ENCODE data around the gene OR51B2.
"Not testable (repeated sequence)": the region's sequence is repeated elsewhere in the genome, so short reads cannot be mapped to it uniquely, and the experiment has no call there.

The OR51B2 gene

DNA sequence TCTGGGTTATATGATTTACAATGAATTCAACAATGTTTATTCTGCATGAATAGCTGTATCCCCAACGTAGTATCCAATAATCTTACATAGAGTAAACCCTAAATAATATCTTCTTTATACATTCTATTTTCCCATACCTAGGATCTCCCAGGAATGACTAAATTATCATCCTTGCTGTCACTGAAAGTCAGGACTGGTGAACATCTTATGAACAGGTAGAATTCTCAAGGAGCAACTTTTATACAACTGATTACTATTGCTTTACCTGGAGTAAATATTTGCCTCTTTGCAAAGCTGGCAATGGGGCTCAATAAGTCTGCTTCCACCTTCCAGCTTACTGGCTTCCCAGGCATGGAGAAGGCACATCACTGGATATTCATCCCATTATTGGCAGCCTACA, 27.1 kb upstream of the OR51B2 start, which contains the start of gene OR51B6:
Gene OR51B6, plus strand, starts transcription at position 301 of the 400 bp plus-strand sequence. Its CDS starts 0 bp downstream, at position 301.
- H3K4me3 ChIP-seq (ENCODE audit: low read length in 2 of 2): no peak within 1 kb of the TSS
- no peaks in the 10 kb centered on the region for H3K4me1 ChIP-seq (ENCODE audit: control insufficient read depth in 2 of 2, insufficient read depth in 2 of 2, low read length in 2 of 2)
- no peak within 1 kb of the TSS for H3K27ac ChIP-seq (ENCODE audit: low read depth in 2 of 2, low read length in 2 of 2)
- no peaks in the 10 kb centered on the region for H3K36me3 ChIP-seq (ENCODE audit: control insufficient read depth in 2 of 2, insufficient read depth in 2 of 2, low read length in 2 of 2)
- no peaks in the 10 kb centered on the region for H3K9me3 ChIP-seq (ENCODE audit: control insufficient read depth in 2 of 2, low read length in 2 of 2)
- no peak within 1 kb of the TSS for H3K9ac ChIP-seq (ENCODE audit: low read depth in 1 of 2, low read length in 2 of 2)
- no peaks in the 10 kb centered on the region for H3K27me3 ChIP-seq (ENCODE audit: control insufficient read depth in 2 of 2, insufficient read depth in 2 of 2, low read length in 2 of 2)

DNA sequence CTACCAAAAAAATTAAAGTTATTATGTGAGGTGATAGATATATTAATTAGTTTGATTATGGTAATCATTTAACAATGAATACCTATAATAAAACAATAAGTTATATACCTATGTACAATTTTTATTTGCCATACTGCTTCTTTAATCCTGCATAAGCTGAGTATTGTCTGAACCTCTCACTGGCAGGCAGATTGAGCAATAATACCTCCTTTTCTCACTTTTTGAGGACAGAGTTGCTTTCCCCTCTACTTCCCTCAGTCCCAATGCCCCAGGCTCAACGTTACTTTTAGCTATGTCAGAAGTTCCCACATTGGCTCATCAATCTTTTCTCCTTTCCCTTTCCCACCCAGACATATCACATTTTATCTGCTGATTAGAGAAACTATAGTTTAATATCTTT, 25.5 kb upstream of the OR51B2 start:
- Histone ChIP-seq H3K27ac (ENCODE audit: low read depth in 2 of 2, low read length in 2 of 2) (no peak overlapping the region), H3K4me3 (ENCODE audit: low read length in 2 of 2) (no peak overlapping the region), H3K4me1 (ENCODE audit: control insufficient read depth in 2 of 2, insufficient read depth in 2 of 2, low read length in 2 of 2) (no peaks in the 10 kb centered on the region), H3K9me3 (ENCODE audit: control insufficient read depth in 2 of 2, low read length in 2 of 2) (no peaks in the 10 kb centered on the region), H3K27me3 (ENCODE audit: control insufficient read depth in 2 of 2, insufficient read depth in 2 of 2, low read length in 2 of 2) (no peaks in the 10 kb centered on the region), H3K36me3 (ENCODE audit: control insufficient read depth in 2 of 2, insufficient read depth in 2 of 2, low read length in 2 of 2) (no peaks in the 10 kb centered on the region), H3K9ac (ENCODE audit: low read depth in 1 of 2, low read length in 2 of 2) (no peak overlapping the region)

GRCh38 chr11:5348551-5349194, 24.6 kb upstream of the OR51B2 start:
- no peak overlapping the region for H3K27ac ChIP-seq (ENCODE audit: low read depth in 2 of 2, low read length in 2 of 2)
- no peaks in the 10 kb centered on the region for H3K9me3 ChIP-seq (ENCODE audit: control insufficient read depth in 2 of 2, low read length in 2 of 2)
- H3K4me3 ChIP-seq (ENCODE audit: low read length in 2 of 2): no peak overlapping the region
- H3K27me3 ChIP-seq (ENCODE audit: control insufficient read depth in 2 of 2, insufficient read depth in 2 of 2, low read length in 2 of 2): no peaks in the 10 kb centered on the region
- H3K36me3 ChIP-seq (ENCODE audit: control insufficient read depth in 2 of 2, insufficient read depth in 2 of 2, low read length in 2 of 2): no peaks in the 10 kb centered on the region
- no peaks in the 10 kb centered on the region for H3K4me1 ChIP-seq (ENCODE audit: control insufficient read depth in 2 of 2, insufficient read depth in 2 of 2, low read length in 2 of 2)
- H3K9ac ChIP-seq (ENCODE audit: low read depth in 1 of 2, low read length in 2 of 2): no peak overlapping the region

DNA sequence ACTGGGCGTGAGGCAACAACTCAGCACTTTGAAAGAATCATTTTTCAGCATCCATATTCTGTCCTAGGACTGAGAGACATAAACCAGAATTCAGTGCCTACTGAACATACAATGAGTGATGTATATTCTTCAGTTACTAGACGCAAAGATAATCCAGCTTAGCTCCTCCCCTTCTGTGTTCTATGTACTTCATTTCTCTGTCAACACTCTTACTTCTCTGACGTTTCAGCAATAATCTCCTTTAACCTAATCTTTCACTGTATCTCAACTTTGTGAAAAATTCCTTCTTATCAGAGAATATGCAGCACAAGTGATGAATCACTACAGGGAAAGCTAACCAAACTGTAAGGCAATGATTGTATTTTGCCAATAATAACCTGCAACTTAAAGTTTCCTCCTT, 21.7 kb upstream of the OR51B2 start:
- no peaks in the 10 kb centered on the region for H3K27me3 ChIP-seq (ENCODE audit: control insufficient read depth in 2 of 2, insufficient read depth in 2 of 2, low read length in 2 of 2)
- no peak overlapping the region for H3K27ac ChIP-seq (ENCODE audit: low read depth in 2 of 2, low read length in 2 of 2)
- no peaks in the 10 kb centered on the region for H3K36me3 ChIP-seq (ENCODE audit: control insufficient read depth in 2 of 2, insufficient read depth in 2 of 2, low read length in 2 of 2)
- H3K9ac ChIP-seq (ENCODE audit: low read depth in 1 of 2, low read length in 2 of 2): no peak overlapping the region
- H3K4me1 ChIP-seq (ENCODE audit: control insufficient read depth in 2 of 2, insufficient read depth in 2 of 2, low read length in 2 of 2): no peaks in the 10 kb centered on the region
- H3K9me3 ChIP-seq (ENCODE audit: control insufficient read depth in 2 of 2, low read length in 2 of 2): no peaks in the 10 kb centered on the region
- no peak overlapping the region for H3K4me3 ChIP-seq (ENCODE audit: low read length in 2 of 2)

- H3K4me1 ChIP-seq (ENCODE audit: control insufficient read depth in 2 of 2, insufficient read depth in 2 of 2, low read length in 2 of 2): no peaks in the 10 kb centered on the region
- H3K36me3 ChIP-seq (ENCODE audit: control insufficient read depth in 2 of 2, insufficient read depth in 2 of 2, low read length in 2 of 2): no peaks in the 10 kb centered on the region
- H3K9me3 ChIP-seq (ENCODE audit: control insufficient read depth in 2 of 2, low read length in 2 of 2): no peaks in the 10 kb centered on the region
- no peak within 1 kb of the TSS for H3K27ac ChIP-seq (ENCODE audit: low read depth in 2 of 2, low read length in 2 of 2)
- H3K9ac ChIP-seq (ENCODE audit: low read depth in 1 of 2, low read length in 2 of 2): no peak within 1 kb of the TSS
- H3K4me3 ChIP-seq (ENCODE audit: low read length in 2 of 2): no peak within 1 kb of the TSS
- no peaks in the 10 kb centered on the region for H3K27me3 ChIP-seq (ENCODE audit: control insufficient read depth in 2 of 2, insufficient read depth in 2 of 2, low read length in 2 of 2)
Measured at GRCh38 chr11:5343474-5344335, 19.6 kb upstream of the OR51B2 start, which contains the start of gene OR51B5. OR51B5 (minus strand) TSS chr11:5343524; CDS start chr11:5343524, 0 bp downstream.

GRCh38 chr11:5339771-5340322, 15.8 kb upstream of the OR51B2 start:
- H3K36me3 ChIP-seq (ENCODE audit: control insufficient read depth in 2 of 2, insufficient read depth in 2 of 2, low read length in 2 of 2): no peaks in the 10 kb centered on the region
- no peaks in the 10 kb centered on the region for H3K9me3 ChIP-seq (ENCODE audit: control insufficient read depth in 2 of 2, low read length in 2 of 2)
- H3K9ac ChIP-seq (ENCODE audit: low read depth in 1 of 2, low read length in 2 of 2): no peak overlapping the region
- no peak overlapping the region for H3K4me3 ChIP-seq (ENCODE audit: low read length in 2 of 2)
- no peaks in the 10 kb centered on the region for H3K27me3 ChIP-seq (ENCODE audit: control insufficient read depth in 2 of 2, insufficient read depth in 2 of 2, low read length in 2 of 2)
- H3K4me1 ChIP-seq (ENCODE audit: control insufficient read depth in 2 of 2, insufficient read depth in 2 of 2, low read length in 2 of 2): no peaks in the 10 kb centered on the region
- H3K27ac ChIP-seq (ENCODE audit: low read depth in 2 of 2, low read length in 2 of 2): no peak overlapping the region

GRCh38 chr11:5337253-5337652, 13.2 kb upstream of the OR51B2 start:
- H3K36me3 ChIP-seq (ENCODE audit: control insufficient read depth in 2 of 2, insufficient read depth in 2 of 2, low read length in 2 of 2); H3K27ac ChIP-seq (ENCODE audit: low read depth in 2 of 2, low read length in 2 of 2); H3K4me1 ChIP-seq (ENCODE audit: control insufficient read depth in 2 of 2, insufficient read depth in 2 of 2, low read length in 2 of 2): not testable (repeated sequence)

DNA sequence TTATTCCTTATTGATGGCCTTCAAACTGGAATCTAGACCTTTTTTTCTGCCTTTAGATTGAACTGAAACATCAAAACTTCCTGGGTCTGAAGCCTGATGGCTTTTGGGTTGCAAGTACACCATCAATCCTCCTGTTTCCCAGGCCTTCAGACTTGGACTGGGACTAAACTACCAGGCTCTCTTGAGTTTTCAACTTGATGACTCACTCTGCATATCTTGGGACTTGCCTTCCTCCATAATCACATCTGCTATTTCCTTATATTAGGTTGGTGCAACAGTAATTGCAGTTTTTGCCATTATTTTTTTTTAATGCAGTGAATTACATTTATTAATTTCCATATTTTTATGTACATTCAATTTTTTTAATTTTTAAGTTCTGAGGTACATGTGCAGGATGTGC, 12.2 kb upstream of the OR51B2 start:
- no peaks in the 10 kb centered on the region for H3K36me3 ChIP-seq (ENCODE audit: control insufficient read depth in 2 of 2, insufficient read depth in 2 of 2, low read length in 2 of 2)
- no peaks in the 10 kb centered on the region for H3K27me3 ChIP-seq (ENCODE audit: control insufficient read depth in 2 of 2, insufficient read depth in 2 of 2, low read length in 2 of 2)
- no peak overlapping the region for H3K4me3 ChIP-seq (ENCODE audit: low read length in 2 of 2)
- no peaks in the 10 kb centered on the region for H3K9me3 ChIP-seq (ENCODE audit: control insufficient read depth in 2 of 2, low read length in 2 of 2)
- H3K9ac ChIP-seq (ENCODE audit: low read depth in 1 of 2, low read length in 2 of 2): no peak overlapping the region
- no peaks in the 10 kb centered on the region for H3K4me1 ChIP-seq (ENCODE audit: control insufficient read depth in 2 of 2, insufficient read depth in 2 of 2, low read length in 2 of 2)
- H3K27ac ChIP-seq (ENCODE audit: low read depth in 2 of 2, low read length in 2 of 2): no peak overlapping the region

More at GRCh38 chr11:5337253-5337652, 13.2 kb upstream of the OR51B2 start:
- not testable (repeated sequence) for H3K9me3 ChIP-seq (ENCODE audit: control insufficient read depth in 2 of 2, low read length in 2 of 2); H3K4me3 ChIP-seq (ENCODE audit: low read length in 2 of 2); H3K9ac ChIP-seq (ENCODE audit: low read depth in 1 of 2, low read length in 2 of 2); H3K27me3 ChIP-seq (ENCODE audit: control insufficient read depth in 2 of 2, insufficient read depth in 2 of 2, low read length in 2 of 2)

DNA sequence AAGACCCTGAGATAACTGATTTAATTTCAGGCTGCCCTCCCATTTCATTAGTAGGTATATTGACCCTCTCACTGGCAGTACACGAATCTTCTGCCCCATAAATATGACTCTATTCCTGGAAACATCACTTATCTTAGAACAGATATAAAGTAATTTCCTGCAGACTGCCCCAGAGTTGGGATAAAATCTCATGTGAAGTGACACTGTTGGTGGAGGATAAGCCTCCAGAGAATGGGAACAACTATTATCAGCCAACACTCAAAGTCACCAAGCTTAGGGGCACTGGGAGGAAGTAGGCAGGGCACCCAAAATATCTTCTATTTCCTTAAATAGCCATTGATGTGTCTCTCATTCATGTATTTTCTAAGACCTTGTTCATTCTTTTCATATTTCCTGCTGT, 11.1 kb upstream of the OR51B2 start:
- H3K9ac ChIP-seq (ENCODE audit: low read depth in 1 of 2, low read length in 2 of 2): no peak overlapping the region
- H3K36me3 ChIP-seq (ENCODE audit: control insufficient read depth in 2 of 2, insufficient read depth in 2 of 2, low read length in 2 of 2): no peaks in the 10 kb centered on the region
- H3K27ac ChIP-seq (ENCODE audit: low read depth in 2 of 2, low read length in 2 of 2): no peak overlapping the region
- H3K4me3 ChIP-seq (ENCODE audit: low read length in 2 of 2): no peak overlapping the region
- H3K4me1 ChIP-seq (ENCODE audit: control insufficient read depth in 2 of 2, insufficient read depth in 2 of 2, low read length in 2 of 2): no peaks in the 10 kb centered on the region
- no peaks in the 10 kb centered on the region for H3K9me3 ChIP-seq (ENCODE audit: control insufficient read depth in 2 of 2, low read length in 2 of 2)
- no peaks in the 10 kb centered on the region for H3K27me3 ChIP-seq (ENCODE audit: control insufficient read depth in 2 of 2, insufficient read depth in 2 of 2, low read length in 2 of 2)

GRCh38 chr11:5317292-5317691, 6.8 kb downstream of the OR51B2 start:
- no peak overlapping the region for H3K9ac ChIP-seq (ENCODE audit: low read depth in 1 of 2, low read length in 2 of 2)

More at GRCh38 chr11:5317292-5317691, 6.8 kb downstream of the OR51B2 start:
- Histone ChIP-seq H3K27ac (ENCODE audit: low read depth in 2 of 2, low read length in 2 of 2) (no peak overlapping the region), H3K4me3 (ENCODE audit: low read length in 2 of 2) (no peak overlapping the region), H3K9me3 (ENCODE audit: control insufficient read depth in 2 of 2, low read length in 2 of 2) (no peaks in the 10 kb centered on the region), H3K4me1 (ENCODE audit: control insufficient read depth in 2 of 2, insufficient read depth in 2 of 2, low read length in 2 of 2) (no peaks in the 10 kb centered on the region), H3K36me3 (ENCODE audit: control insufficient read depth in 2 of 2, insufficient read depth in 2 of 2, low read length in 2 of 2) (no peaks in the 10 kb centered on the region), H3K27me3 (ENCODE audit: control insufficient read depth in 2 of 2, insufficient read depth in 2 of 2, low read length in 2 of 2) (no peaks in the 10 kb centered on the region)

Data from mucosa of rectum (tissue), 2 donors.